Measurements from ENCODE around the gene ARAP1.

Gene ARAP1

DNA sequence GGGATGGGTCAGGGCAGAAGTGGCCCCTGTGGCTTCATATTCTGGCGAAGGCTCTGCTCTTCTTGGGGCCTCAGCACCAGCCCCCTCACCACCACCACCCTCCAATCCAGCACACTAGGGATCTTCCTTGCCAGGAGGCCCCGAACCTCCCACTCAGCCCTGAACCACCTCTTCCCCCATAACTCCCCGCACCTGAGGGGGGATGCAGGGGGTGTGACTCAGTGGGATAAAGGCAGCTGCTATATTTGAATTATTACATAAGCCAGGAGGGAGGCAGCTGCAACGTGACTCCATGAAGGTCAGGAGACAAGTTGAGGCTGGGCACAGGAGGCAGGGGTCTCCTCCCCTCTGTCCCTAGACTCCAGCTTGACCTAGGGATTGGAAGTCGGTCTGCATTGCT lies 72.3 kb downstream of the ARAP1 start:
- no peak for DNase-seq

DNA sequence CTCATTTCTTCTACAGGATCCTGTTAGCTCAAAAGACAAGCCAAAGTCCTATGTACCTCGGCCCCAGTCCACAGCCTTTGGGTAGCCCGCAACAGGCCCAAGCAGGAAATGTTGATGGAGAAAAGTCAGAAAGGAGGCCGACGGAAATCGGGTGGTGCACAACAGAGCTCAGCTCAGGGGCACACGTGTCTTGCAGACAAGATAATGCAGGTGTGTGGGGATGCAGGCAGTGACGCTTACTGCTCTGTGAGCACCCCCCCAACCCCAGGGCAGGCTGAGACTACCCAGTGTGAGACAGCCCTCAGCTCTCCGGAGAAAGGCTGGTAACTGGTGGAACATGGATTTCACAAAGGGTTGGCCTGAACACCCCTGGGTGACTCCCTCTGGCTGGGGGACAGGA lies 73.7 kb downstream of the ARAP1 start:
- no peak for DNase-seq

DNA sequence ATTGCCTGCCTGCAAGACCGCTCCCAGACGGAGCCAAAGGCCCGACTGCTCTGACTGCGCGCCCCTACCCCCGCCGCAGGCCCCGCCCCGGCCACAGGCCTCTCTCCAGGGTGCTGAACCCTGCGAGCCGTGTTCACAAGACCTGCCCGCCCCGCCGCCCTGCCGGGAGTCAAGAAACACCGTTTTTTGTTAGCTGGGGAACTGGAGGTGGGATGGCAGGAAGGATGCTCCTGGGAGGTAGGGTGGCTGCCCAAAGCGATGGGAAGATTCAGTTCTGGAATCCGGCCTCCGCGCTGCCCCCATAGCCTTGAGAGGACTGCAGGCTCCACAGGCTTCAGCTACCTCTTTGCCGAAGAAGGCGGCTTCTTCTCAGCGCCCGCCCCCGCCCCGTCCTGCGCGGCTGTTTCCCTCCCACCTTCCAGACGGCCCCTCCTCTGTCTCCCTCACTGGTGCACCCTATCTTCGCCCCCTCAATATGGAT lies 75.3 kb downstream of the ARAP1 start:
- peak; percentile 70 for DNase-seq

DNA sequence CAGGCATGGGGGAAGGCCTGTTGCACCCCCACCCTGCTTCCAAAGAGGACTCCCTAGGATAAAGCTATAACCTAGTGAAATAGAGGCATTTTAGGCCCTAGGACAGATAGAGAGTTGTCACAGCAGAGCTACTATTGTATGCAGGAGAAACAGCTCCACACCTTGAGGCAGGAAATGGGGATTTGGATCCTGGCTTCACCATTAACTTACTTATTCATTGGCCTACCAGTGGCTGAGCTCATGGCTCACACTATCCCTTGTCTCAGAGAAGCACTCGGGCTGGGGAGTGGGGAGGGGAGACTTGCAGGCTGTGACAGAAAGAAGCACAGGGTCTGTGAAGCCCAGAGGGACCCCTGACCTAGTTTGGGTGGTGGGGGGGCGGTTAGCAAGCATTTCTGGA lies 77.0 kb downstream of the ARAP1 start:
- DNase-seq: no peak

DNA sequence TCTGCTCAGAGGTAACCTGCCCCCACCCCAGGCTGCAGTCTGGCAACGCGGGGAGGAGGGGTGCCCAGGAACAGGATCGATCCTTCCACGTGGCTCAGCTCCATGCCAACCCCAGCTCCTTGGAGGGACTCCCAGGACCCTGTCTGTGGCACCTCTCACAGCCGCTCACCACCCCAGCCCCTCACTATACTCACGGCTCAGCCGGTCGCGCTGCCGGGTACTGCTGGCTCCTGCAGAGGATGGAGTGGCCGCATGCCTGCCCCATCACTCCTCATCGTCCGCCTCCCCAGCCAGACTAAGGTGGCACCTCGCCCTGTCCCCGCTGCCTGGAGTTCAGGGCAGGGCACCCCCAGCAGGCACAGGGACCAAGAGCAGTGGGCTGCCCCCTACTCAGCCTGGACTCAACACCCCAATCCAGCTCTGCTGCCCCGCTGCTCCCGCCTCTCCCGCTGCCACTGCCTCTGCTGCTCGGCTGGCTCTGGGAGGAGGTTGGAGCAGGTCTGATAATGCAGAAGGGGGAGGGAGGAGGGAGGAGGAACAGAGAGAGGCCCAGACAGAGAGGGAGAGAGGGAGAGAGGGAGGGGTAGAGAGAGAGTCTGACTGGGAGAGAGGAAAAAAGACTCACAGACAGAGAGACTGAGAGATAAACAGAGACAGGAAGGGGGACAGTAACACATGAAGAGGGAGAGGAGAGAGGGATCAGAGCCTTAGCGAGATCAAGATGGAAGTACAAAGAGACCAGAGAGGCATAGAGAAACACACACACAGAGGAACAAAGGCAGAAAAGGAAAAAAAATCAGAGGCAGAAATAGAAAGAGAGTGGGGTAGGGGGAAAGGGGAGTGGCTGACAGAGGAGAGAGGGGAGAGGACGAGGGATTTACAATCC lies 78.0 kb downstream of the ARAP1 start, which contains the start of gene PDE2A:
Gene PDE2A (minus strand): TSS at position 480 of the 886 bp plus-strand sequence. CDS start 215 bp downstream, at position 265.
- no peak for DNase-seq

DNA sequence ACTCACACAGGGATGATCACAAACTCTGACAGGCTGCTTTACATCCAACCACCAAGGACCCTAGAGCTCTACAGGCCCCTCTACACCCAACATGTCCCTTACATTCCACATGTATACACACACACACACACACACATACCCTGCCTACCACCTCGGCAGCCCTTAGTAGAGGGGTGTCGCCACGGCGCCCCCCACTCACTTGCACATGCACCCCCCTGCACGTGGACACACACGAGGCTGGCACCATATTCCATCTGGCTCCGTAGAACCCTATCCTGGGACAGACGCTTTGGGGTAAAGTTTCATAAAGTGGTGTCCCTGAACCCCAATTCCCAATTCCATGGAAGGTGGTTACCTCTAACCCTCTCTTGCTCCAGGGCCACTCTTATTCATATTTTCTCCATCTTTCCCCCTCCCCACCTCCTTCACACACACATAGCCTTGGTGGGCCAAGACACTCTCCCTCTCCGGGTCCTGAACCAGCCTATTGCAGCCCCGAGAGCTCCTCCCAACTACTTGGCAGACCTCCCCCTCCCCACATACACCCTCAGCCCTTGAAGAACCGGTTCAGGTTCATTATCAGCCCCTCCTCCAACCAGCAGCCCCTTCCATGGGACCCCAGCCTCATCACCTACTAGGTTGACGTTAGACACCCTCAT lies 78.8 kb downstream of the ARAP1 start:
- DNase-seq: no peak

DNA sequence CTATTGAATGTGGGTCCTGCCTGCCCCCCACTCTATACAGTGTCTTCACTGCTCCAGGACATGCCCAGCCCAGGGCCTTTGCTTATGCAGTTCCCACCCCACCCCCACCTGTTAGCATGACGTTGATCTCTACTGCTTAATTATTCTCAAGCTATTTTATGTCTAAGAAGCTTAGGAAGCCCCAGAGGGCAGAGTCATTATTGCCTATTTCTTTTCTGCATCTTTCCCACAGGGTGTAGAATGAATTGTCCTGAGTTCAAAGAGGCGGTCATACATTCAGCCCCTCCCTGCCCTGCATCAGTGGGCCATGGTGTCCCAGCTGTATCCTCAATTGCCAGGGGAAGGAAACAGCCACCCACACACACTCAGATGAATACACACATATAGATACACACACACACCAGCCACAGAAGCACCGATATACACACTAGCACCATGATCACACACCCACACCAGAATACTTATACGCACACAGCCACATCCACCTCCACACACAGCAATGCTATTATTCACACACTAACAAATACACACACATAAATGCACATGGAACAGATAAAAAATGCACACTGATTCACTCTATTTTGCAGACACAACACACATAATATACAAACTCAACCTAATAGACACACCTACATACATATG lies 79.5 kb downstream of the ARAP1 start:
- no peak for DNase-seq

DNA sequence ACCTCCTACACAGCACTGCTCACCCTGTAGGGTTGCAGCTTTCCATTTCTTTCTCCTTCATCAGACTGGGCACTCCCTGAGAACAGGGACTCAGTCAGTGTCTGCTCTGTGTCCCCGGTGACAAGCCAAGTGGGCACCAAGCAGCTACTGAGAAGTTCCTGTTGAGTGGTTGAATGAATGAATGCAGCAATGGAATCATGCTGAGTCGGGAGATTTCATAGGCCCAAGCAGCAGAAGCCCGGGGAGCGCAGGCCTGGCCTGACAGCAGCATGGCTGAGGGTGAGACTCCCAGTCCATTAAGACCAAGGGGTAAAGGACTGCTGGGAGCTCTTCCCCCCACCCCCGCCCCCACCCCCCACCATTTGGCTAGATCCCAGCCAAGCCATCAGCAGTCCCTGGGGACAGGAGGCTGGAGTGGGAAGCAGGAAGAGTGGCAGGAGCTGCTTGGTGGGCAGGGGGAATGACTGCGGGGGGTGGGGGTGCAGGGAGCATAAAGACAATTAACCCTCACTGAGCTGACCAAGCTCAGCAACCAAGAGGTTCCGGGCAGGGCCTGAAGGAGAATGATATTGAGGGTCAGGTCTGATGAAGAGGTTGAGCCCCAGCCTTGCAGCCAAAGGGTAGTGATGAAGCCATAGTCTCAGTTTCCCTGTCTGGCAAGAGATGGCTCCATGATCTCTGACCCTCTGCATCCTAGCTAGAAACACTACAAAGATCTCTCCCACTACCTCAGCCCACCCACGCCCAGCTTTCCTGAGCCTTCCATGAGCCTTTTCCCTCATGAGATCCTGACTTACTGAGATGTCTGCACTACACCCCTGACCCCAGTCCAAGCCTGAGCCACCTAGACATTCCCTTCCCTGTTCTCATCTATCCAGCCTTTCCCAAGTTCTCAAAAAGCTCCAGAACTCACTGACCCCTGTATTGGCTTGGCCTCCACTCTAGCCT lies 80.8 kb downstream of the ARAP1 start:
- no peak for DNase-seq

DNA sequence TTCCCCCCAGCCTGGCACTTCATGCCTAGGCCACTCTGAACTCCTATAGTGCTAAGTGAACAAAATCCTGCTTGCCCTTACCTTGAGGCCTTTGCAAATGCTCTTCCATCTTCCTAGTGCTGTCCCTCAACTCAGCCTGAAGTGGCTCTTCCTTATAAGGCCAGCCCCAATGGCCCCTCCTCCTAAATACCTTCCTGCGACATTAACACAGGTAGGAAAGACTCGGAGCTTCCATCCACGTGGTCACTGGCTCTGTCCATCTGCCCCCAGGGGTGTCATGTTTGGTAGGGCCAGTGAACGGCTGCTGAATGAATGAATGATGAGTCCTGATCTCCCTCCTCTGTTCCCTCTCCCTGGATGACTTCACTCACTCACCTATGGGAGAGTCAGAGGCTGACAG lies 82.2 kb downstream of the ARAP1 start:
- no peak for DNase-seq

DNA sequence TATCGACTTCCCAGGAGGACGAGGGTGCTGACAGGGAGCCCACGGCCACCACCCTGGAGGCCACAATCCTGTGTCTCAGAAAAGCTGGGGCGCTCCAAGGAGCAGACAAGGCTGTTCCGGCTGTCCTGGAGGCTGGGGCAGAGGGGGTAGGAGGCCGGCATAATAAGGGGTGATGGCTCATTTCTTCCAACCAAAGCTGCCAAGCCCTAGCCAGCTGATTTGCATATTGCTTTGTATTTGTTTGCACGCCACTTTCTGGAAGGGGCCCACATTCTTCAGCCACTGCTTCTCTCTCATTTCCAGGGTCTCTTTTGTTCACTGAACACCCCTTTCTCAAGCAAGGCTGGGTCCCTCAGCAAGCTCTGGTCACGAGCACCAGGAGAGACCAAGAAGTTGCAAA lies 82.7 kb downstream of the ARAP1 start:
- DNase-seq: no peak

DNA sequence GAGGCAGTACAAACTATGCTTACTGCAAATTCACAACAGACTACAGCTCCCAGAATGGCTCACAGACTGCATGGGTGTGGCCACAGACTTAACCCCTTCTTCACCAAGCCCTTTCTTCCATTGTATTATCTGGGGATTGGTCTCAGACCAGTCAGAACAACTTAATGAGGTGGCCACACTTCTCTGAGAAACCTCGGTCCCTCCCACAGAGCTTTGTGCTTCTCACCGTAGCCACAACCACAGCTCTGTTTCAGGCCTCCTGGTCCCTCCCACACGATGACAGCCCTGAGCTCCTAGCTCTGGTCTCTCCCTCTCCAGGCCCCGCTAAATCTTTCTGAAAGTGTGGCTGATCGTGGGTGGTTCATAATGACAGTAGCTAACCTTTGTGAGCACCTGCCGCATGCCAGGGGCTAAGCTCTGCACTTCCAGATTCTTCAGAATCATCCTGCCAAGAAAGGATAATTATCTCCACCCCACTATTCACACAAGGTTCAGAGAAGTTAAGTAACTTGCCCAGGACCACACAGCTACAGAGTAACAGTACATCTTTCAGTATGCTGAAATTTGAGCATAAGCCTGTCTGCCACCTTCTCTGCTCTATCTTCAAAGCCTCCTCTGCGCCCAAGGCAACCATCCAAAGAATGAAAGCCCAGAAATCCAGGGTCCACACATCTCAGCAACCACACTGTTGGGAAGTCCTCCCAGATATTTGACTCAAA lies 83.4 kb downstream of the ARAP1 start:
- DNase-seq: no peak

DNA sequence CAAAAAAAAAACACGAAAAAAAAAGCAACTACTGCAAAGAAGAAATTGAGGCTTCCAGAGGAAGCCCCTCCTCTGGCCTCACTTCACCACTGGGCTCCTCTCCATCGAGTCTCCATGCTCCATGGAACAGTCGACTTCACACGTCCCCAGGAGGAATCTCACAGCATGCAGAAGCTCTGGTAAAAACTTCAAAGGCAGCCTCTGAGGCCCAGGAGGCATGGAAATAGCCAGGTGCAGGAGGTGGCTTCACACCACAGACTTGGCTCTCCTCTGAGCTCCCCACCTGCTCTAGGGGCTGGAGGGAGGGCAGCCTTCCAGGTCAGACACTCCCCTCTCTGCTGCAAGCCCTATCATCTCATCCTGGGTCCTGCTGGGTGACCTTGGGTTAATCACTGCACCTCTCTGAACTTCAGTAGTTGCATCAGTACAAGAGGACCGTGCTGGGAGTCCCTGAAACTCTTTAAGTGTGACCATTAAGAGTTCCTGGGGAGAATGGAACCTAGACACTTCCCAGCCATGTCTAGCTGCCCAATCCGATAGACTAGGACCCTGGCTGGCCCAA lies 86.2 kb downstream of the ARAP1 start:
- DNase-seq: no peak

DNA sequence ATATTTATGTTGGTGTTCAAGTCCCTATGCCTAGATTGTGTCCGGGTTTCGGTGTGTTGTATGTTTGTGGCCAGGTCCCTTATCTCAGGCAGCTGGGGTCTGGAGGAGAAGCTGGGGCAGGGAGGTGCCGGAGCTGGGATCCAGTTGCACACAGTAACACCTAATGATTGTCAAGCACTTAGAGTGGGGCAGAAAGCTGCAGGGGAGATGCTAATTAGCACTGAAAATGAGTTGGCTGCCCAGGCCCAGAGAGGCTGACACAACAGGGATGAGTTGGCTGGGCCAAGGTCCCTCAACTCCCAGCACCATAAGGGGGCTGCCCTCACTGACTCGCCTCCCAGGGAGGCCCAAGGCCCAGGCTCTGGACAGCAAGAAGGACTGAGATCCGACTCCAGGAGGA lies 90.2 kb downstream of the ARAP1 start:
- DNase-seq: no peak

DNA sequence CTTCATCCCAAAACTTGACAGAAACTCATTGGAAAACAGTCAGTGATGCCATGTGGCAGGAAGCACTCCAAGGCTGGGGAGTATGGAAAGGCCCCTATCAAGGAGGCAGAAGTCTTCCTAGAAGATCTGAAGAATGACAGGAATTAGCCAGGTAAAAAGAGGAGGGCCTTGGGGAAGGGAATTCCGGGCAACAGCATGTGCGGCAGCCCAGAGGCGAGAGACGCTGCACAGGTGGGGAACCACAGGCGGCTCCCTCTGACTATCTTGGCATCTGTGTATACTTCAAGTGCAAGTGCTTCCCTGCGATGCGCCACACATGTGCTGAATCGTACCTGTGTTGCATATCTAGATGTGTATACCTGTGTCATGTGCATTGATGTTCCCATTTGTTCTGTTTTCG lies 90.7 kb downstream of the ARAP1 start:
- DNase-seq: no peak

DNA sequence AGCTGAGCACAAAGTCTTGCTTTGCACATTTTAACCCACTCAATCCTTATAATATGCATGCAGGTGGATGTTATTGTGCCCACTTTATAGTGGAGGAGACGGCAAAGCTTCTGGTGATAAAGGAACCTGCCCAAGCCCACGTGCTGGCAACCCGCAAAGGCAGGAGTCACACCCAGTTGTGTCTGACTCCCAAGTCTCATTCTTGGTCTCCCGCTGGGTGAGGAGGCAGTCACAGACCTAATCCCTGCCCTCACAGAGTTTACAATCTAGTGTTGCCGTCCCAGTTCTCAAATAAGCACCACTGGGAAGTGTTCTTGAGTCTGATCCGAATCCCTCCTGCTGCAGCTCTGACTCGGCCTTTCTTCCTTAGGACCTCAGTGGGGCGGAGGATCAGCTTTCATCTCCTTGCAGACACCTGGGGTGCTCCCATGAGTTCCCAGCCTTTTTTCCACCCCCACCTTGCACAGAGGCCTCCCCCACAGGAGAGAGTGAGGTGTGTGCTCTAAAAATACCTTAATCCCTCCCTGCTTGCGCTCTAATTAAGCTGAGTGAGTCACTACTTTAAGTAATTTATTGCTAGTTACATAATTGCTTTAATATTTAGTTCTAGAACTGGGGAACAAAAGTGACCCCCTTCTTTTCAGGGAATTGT lies 93.1 kb downstream of the ARAP1 start:
- DNase-seq: no peak

DNA sequence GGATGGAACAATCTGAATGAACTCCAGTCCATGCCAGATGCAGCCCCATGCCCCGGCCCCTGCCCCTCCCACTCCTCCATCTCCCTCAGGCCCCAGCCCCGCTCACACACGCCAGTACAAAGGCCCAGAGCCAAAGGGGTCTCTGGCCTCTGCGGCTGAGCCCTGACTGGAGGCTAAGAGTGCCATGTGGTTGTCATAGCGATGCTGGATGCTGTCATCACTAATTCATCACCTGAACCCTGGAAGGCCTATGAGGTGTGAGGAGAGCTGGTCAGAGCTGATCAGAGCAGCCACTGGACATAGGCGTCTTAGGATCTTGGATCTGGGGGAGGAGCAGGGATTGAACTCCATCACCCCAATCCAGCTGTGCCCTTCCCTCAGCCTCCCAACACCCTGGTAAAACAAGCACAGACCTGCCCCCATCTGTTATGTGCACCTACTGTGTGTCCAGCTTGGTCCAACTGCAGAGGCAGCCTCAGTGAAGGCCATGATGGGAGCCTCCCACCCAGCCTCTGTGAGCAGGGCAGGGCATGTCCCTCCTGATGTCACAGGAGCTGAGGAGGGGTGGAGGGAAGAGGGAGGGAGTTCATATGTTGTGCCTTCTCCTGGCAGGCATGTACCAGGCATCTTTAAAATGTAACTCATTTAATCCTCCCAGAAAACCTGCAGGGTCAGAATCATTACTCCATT lies 94.7 kb downstream of the ARAP1 start:
- DNase-seq: no peak

DNA sequence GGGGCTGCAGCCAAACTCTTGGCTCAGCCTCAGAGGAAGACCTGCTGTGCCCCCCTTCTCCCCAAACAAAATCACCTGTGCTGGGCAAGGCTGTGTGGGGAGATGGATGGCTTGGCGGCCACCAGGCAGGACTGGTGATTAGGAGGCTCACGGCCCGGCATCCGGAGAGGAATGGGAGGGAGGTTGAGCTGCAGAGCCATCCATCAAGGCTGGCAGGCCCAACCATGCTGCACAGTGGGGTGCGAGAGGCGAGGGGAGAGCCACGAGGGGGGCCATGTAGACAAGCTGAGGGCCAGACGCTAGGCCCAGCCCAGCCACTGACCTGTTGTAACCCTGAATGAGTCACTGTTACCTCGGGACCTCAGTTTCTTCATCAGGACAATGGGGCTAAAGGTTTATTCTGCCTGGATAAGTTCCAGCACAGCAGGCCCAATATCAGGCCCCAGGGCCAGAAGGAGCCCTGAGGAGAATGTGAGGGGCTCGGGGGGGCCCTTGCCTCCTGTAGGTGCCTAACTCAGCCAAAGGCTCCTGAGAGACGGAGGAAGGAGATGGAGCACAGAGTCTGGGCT lies 96.2 kb downstream of the ARAP1 start:
- no peak for DNase-seq

DNA sequence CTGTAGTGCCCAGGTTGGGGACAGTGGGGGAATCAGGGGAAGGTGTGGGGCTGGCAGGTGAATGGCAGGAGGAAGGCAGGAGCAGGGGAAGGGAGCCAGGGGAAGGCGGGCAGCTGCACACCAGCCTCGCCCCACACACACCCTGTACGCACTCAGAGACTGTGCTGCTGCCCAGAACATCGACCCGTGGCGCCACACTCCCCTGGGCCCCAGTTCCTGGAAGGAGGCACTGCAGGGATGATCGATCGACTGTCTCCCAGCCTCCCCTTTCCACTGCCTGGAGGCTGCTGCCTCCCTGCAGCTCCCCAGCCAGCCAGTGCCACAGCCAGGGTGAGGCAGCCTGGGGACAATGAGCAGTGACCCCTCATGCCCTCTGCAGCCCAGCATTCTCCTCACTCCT lies 97.2 kb downstream of the ARAP1 start:
- no peak for DNase-seq

DNA sequence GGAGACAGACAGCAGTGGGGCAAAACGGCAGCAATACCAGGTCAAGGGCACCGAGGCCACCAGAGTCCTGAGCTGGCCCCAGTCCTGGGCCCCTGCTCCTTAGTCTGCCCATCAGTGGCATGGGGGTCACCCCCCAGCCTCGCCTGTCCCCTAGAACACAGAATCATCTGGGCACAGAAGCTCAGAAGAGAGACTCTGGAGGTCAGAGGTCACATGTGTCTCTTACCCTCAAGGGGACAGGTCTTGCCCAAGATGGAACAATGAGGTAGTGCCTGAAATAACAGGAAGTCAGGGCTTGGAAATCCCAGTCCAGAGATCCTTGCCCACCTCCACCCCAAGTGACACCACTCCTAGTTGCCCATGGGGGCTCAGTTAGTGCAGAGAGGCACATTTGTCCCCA lies 98.6 kb downstream of the ARAP1 start:
- no peak for DNase-seq
